NCI-H2029 treated with DMSO at 0.1 percent for 48 hours (cell line): ENCODE data around the gene EDA2R.

Experiments used
- DNase-seq: peaks from one replicate; lab custom pipeline; 2025; lab: John Stamatoyannopoulos, UW

Gene EDA2R

GRCh38 chrX:66638591-66639500 lies at the start of gene EDA2R:
Gene EDA2R, minus strand, starts transcription at chrX:66639078. Its CDS starts 23,058 bp downstream, at chrX:66616020.
- no peak for DNase-seq

GRCh38 chrX:66684196-66684595 lies 45.3 kb upstream of the EDA2R start:
- DNase-seq: no peak

- no peak for DNase-seq
These were observed 41.6 kb upstream of the EDA2R start for GRCh38 chrX:66680451-66680850.

- DNase-seq: no peak
These were observed 38.6 kb upstream of the EDA2R start for GRCh38 chrX:66677430-66677829.

GRCh38 chrX:66676990-66677389 lies 38.1 kb upstream of the EDA2R start:
- no peak for DNase-seq

- no peak for DNase-seq
These were observed 37.5 kb upstream of the EDA2R start for GRCh38 chrX:66676413-66676812.

- DNase-seq: no peak
These were observed 36.7 kb upstream of the EDA2R start for GRCh38 chrX:66675541-66675940.

- no peak for DNase-seq
These were observed 35.6 kb upstream of the EDA2R start for GRCh38 chrX:66674506-66674905.

- no peak for DNase-seq
These were observed 33.2 kb upstream of the EDA2R start for GRCh38 chrX:66672106-66672505.

GRCh38 chrX:66654411-66654810 lies 15.5 kb upstream of the EDA2R start:
- DNase-seq: no peak

GRCh38 chrX:66635360-66635759 lies 3.5 kb downstream of the EDA2R start:
- DNase-seq: no peak

- DNase-seq: no peak
These were observed 4.6 kb downstream of the EDA2R start for GRCh38 chrX:66634272-66634671.

GRCh38 chrX:66633541-66633940 lies 5.3 kb downstream of the EDA2R start:
- DNase-seq: no peak

- no peak for DNase-seq
These were observed 5.9 kb downstream of the EDA2R start for GRCh38 chrX:66632981-66633380.

- no peak for DNase-seq
These were observed 6.4 kb downstream of the EDA2R start for GRCh38 chrX:66632473-66632872.

- no peak for DNase-seq
These were observed 13.4 kb downstream of the EDA2R start for GRCh38 chrX:66625525-66625924.

- DNase-seq: no peak
These were observed 16.7 kb downstream of the EDA2R start for GRCh38 chrX:66622209-66622608.

GRCh38 chrX:66616944-66617343 lies 21.9 kb downstream of the EDA2R start:
- DNase-seq: no peak

GRCh38 chrX:66602381-66602938 lies 36.4 kb downstream of the EDA2R start:
- no peak for DNase-seq

- DNase-seq: no peak
These were observed 37.4 kb downstream of the EDA2R start for GRCh38 chrX:66601522-66601921.

- DNase-seq: no peak
These were observed 59.7 kb downstream of the EDA2R start for GRCh38 chrX:66579219-66579618.

- no peak for DNase-seq
These were observed 84.9 kb downstream of the EDA2R start for GRCh38 chrX:66553973-66554372.

- DNase-seq: no peak
These were observed 91.0 kb downstream of the EDA2R start for GRCh38 chrX:66547847-66548369.
